GM12892 (cell line): ENCODE results near the gene RCL1.

ENCODE experiments used
- POLR2AphosphoS5 ChIP-seq: IDR thresholded peaks from 2 replicates; pipeline ENCODE4 v1.6.1; 2011; ENCODE audit warnings: low read depth, low read length, control low read depth
- TAF1 ChIP-seq: IDR thresholded peaks from 2 replicates; pipeline ENCODE4 v1.6.1; 2011; ENCODE audit warnings: low read depth, mild to moderate bottlenecking, control low read depth, low read length, borderline replicate concordance

DNA sequence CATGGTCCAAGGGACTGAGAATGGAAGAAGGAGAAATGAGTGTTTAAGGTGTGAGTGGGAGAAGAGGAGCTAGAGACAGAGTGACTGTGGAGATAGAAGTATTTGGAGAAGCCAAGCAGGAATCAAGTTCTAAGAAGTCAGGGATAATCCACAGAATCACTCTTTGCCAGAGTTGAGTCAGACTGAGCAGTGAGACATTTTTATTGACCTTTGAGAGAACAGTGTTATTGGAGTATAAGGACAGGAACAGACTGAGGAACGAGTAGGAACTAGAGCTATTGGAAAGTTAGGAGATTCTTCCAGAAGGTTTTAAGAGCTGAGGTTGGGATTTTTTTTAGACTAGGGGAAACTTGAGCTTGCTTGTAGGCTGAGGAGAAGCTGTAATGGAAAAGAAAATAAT, 37.2 kb downstream of the RCL1 start:
- TF ChIP-seq POLR2AphosphoS5 (no peak), TAF1 (no peak)
